HG03139 (cell line): ENCODE results near the gene MFAP2.

Experiments used
- ATAC-seq: cut with Tn5 transposase; IDR thresholded peaks from one replicate; pipeline ENCODE4 v1.9.1; 2021; ENCODE audit not compliant: unreplicated experiment

The MFAP2 gene

GRCh38 chr1:16981269-16981849, 939 bp upstream of the MFAP2 start:
- no peak for ATAC-seq

GRCh38 chr1:16979475-16980327, 719 bp downstream of the MFAP2 start:
- no peak for ATAC-seq

DNA sequence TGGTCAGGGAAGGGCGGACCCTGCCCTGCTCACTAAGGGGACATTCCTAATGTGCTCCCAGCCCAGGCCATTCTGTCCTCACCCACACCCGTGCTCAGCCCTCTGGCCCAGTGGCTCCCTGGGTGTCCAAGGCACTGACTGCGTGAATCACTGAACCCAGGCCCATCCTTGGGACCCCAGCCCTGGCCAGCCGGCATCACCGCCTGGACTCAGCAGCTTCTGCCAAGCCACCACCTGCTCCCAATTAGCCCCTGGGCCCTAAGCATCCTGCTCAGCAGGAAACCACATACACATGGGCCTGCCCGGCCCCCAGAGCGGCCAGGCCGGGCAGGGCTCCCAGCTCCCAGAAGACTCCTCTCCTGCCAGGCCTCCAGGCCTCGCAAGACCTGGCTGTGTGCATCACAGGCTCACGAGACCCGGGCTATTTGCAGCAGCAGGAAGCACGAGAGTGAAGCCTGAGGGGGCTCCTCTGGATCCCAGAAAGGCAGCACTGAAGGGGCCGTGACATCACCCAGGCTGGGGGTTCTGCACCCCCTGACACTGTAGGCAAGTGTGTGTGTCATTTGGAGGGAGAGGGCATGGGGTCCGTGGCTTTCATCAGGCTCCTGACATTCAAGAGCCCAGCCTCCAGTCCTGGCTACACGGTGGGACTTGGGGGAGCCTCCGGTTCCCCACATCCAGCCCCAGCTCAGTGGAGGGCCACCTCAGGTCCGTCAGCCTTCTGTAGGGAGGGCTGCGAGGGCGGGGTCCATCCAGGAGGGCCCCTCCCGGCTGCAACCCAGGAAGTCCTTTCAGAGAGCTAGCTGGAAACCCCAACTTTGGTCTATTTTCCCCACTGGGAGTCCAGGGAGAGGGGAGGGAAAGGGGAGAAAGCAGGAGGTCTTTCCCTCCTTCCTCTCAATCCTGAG, 1.6 kb downstream of the MFAP2 start:
- no peak for ATAC-seq

- ATAC-seq: no peak
These were observed 2.3 kb downstream of the MFAP2 start for GRCh38 chr1:16978139-16978538.

GRCh38 chr1:16977377-16977776, 3.0 kb downstream of the MFAP2 start:
- no peak for ATAC-seq

DNA sequence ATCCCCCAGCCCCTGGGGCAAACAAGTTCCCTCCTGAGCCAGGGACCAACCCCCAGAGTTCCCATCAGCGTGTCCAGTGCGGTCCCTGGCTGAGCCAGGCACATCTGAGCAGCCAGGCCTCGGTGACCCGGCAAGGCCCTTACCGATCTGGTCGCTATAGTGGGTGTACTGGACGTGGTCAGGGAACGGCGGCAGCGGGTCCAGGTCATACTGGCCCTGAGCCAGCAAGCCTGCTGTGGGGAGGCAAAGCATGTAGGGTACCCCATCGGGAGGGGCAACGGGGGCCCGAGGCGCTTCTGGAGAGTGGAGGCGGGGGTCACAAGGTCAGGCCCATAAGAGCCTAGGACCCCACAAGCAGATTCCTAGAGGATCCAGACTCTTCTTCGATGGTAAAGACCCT, 3.5 kb downstream of the MFAP2 start:
- no peak for ATAC-seq

DNA sequence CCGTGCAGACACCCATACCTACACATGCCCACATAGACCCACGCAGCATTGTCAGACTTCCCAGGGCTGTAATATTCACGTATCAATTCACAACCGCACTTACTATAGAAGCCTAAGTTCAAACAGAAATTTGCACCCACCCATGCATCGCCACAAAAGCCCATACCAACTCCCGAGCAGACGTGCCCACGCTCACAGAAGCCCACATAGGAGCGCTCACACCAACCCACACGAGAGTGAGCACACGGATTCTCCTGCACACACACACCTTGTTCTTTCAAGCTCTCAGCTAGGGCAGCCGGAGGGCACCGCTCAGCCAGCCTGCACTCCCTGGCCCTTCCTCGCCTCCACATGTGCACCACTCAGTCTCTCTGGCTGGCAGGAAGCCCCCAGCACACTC, 4.6 kb downstream of the MFAP2 start:
- ATAC-seq: no peak

GRCh38 chr1:16975211-16975610, 5.2 kb downstream of the MFAP2 start:
- ATAC-seq: no peak

GRCh38 chr1:16973215-16973614, 7.2 kb downstream of the MFAP2 start:
- no peak for ATAC-seq

- ATAC-seq: no peak
These were observed 8.1 kb downstream of the MFAP2 start for GRCh38 chr1:16972189-16972895.

DNA sequence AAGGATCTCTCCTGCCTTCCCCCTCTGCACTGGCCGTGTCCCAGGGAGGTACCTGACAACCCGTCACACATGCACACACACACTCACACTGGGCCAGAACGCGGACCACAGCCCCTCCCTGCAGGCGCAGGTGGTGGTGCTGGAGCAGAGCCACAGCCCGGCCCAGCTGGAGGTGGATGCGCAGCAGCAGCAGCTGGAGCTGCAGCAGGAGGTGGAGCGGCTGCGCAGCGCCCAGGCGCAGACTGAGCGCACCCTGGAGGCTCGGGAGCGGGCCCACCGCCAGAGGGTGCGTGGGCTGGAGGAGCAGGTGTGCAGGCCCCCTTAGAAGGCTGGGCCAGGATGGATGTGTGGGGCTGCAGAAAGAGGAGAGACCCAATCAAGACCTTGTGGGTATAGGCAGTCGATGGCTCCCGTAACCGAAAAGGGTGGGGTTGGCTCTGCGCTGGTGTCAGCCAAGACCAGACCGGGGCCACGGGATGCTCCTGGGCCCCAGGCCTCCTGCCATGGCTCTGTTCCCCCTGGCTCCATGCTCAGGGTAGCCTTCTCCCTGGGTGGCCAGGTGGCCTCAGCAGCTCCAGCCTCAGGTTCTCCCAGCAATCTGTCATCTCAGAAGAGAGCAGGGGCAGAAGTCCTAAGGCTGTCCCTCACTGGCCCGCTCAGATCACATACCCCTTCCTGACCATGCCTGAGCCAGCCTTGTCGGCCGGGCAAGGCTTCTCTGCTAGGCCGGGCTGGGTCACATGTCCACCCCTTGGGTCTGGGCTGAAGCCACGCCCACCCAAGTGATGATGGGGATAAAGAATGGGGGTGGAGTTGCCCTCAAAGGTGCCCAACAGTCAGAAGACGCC, 8.9 kb downstream of the MFAP2 start:
- no peak for ATAC-seq

DNA sequence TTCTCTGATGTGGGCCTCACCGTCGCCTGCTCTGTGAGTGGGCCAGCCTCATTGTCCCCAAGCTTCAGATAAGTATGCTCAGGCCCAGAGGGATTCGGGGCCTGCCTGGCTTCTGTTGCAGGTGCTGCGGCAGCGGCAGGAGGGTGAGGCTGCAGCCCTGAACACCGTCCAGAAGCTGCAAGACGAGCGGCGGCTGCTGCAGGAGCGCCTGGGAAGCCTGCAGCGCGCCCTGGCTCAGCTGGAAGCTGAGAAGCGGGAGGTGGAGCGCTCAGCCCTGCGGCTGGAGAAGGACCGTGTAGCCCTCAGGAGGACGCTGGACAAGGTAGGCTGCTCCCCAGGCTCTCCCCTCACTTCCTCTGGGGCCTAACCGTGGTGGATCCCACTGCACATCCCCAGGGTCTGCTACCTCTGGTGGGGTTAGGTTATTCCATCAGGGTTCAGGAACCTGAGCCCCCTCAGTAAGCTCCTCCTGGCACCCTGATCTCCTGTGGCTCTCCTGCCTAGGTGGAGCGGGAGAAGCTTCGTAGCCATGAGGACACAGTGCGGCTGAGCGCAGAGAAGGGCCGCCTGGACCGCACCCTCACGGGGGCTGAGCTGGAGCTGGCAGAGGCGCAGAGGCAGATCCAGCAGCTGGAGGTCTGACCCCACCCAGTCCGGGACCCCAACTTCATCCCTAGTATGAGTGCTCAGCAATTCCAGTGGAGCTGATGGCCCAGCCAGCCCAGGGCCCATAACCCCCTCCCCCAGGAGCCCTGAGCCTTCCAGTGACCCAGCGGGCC, 10.1 kb downstream of the MFAP2 start:
- no peak for ATAC-seq

GRCh38 chr1:16969651-16970050, 10.8 kb downstream of the MFAP2 start:
- ATAC-seq: no peak

GRCh38 chr1:16969057-16969611, 11.3 kb downstream of the MFAP2 start:
- ATAC-seq: no peak

DNA sequence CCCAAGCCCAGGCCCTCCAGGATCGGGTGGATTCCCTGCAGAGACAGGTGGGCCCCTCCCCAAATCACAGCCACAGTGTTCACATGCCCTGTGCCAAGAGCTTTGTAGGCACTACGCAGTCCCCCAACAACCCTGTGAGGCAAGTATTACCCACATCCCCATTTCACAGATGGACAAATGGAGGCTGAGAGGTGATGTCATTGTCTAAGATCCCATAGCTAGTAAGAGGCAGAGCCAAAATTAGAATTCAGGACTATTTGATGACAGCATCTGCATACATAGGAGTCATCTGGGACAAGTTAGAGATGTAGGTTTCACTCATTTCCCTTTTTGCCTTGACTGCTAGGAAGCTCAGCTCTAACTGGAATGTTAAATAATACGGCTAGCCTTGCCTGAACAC, 12.0 kb downstream of the MFAP2 start:
- no peak for ATAC-seq

- no peak for ATAC-seq
These were observed 12.5 kb downstream of the MFAP2 start for GRCh38 chr1:16967962-16968361.

DNA sequence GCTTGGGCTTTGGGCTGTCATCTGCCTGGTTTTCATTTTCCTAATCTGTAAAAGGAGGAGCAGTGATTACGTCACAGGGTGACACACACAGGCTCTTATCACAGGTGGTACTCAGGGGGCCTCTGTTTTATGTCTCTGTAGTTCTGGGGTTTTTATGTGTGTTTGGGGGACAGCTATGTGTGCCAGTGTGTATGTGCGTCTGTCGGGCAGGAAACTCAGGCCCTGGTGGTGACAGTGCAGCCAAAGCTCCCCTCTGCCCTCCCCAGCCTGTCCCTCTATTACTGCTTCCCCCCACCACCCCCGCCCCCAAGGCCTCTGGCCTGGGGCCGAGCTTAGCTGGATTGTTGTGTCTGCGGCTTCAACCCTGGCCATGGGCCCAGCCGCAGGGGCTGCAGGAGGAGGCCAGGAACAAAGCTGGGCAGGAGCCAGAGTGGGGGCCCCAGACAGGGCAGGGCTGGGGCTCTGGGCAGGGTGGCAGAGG, 13.3 kb downstream of the MFAP2 start:
- ATAC-seq: no peak

DNA sequence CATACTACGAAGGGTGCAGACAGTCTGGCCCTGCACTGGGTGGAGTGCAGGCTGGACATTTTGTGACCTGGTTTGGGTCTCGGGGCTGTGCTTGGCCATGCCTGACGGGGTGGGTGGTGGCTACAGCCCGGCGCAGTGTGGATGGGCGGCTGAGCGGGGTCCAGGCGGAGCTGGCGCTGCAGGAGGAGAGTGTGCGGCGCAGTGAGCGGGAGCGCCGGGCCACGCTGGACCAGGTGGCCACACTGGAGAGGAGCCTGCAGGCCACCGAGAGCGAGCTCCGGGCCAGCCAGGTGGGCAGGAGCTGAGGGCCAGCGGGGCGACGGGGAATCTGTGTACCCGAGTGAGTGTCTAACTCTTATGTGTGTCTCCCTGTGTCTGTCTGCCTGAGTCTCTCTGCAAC, 14.1 kb downstream of the MFAP2 start:
- ATAC-seq: no peak

DNA sequence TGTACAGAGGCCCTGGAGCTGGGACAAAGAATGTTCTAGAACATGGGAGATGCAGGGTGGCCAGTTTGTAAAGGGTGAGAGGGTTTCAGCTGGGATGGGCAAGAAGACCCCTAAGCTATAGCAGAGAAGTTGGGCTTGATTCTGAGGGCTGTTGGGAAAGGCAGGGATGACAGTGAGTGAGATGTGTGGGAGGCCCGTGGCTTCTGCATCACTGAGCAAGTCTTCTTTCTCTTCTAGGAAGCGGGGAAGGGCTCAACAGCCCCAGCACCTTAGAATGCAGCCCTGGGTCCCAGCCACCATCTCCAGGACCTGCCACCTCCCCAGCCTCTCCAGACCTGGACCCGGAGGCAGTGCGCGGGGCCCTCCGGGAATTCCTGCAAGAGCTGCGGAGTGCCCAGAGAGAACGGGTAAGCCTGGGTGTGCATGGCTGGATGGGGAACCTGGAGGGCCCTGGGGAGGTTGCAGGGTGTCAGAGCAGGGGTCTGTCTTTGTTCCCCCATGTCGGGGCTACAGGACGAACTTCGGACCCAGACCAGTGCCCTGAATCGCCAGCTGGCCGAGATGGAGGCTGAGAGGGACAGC, 14.8 kb downstream of the MFAP2 start:
- no peak for ATAC-seq
